NCI-H1417 treated with DMSO at 0.1 percent for 48 hours (cell line): ENCODE data around the gene AGAP3.

Experiments used
- DNase-seq: peaks from one replicate; lab custom pipeline; 2025; lab: John Stamatoyannopoulos, UW

The AGAP3 gene

DNA sequence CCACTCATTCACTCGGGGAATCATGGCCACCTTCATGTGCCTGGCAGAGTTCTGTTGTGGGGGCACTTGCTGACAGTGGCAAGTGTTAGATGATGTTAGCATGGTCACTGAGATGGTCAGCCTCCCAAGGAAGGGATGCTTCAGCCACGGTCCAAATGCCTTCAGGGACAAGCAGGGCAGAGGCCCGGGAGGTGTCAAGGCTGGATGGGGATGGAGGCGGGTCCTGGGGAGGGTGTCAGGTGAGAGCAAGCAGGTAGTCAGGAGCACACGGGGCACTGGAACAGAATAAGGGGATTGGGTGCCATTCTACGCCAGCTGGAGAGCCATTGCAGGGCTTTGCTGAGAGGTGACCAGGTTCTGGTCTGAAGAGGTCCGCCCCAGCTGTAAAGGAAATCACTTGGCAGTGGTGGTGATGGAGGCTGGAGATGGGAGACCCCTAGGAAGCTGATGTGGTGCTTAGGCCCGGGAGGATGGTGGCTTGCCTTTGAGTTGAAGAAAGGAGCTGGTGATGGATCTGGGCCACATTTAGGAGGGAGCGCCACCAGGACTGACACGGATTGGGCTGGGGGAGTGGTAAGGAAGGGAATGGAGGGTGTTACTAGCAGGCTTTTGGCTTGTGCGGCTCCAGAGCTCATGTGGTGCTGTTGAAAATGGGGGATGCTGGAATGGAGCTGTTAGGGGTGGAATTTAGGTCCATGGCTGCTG lies 24.1 kb downstream of the AGAP3 start:
- no peak for DNase-seq

DNA sequence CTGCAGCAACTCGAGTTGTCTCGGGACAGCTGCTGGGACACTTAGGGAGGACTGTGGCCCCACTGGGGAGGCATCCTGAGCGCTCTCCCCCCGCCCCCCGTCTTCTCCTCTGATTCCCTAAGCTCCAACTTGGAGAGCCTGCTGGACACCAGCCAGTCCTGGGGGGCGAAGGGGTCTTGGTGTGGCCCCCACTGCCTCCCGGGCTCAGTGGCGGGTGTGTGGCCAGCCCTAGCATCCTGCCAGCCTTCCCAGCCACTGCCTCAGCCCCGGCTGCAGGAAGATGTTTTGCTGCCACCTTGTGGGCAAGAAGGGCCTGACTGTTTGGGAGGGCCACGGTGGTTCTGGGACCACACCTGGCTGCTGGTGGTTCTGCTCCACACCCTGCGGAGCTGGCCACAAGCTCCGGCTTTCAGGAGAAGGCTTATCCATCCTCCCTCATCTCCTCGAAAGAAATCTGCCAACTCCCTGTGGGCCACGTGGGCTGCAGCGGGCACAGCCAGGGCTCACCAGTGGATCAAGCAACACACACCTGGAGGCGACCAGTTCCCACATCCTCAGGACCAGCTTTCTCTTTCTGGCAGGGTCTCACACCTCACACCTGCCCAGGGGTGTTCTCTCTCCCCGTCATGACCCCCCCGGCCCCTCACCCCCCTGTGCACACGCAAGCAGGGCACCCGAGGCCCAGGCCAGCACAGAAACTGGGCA lies 24.8 kb downstream of the AGAP3 start:
- DNase-seq = no peak

DNA sequence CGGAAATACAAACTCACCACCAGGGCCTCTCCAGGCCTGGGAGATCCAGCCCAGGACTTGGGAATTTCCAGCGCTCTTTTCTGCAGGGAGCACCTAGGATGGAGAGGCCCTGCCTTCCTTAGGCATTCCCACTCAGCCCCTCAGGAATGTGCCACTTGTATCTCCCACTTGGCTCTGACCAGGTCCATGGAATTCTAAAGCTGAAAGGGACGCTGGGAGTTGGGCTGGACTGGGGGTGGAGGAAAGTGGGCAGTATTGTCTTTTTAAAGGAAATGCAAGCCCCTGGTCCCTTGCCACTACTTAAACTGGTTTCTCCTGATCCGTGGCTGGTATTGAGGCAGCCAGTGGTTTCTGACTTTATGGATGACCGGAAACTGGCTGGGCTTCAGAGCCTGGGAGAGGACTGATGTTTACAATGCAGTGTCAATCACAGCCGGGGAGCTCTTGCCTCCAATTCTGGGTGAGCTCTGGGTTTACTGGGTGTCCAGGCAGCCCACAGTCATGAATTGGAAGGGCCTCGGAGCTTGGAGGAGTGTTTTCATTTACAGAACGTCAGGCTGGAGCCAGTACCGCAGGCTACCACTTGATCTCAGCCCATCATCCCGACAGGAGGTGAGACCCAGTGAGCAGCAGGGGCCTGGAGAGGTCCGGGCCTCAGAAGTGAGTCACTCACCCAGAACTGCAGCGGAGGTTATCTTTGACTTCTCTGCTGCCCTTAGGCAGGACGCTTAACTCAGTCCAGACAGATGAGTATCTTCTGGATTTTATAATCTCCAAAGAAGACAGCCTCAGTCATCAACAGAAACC lies 27.3 kb downstream of the AGAP3 start:
- DNase-seq = no peak

DNA sequence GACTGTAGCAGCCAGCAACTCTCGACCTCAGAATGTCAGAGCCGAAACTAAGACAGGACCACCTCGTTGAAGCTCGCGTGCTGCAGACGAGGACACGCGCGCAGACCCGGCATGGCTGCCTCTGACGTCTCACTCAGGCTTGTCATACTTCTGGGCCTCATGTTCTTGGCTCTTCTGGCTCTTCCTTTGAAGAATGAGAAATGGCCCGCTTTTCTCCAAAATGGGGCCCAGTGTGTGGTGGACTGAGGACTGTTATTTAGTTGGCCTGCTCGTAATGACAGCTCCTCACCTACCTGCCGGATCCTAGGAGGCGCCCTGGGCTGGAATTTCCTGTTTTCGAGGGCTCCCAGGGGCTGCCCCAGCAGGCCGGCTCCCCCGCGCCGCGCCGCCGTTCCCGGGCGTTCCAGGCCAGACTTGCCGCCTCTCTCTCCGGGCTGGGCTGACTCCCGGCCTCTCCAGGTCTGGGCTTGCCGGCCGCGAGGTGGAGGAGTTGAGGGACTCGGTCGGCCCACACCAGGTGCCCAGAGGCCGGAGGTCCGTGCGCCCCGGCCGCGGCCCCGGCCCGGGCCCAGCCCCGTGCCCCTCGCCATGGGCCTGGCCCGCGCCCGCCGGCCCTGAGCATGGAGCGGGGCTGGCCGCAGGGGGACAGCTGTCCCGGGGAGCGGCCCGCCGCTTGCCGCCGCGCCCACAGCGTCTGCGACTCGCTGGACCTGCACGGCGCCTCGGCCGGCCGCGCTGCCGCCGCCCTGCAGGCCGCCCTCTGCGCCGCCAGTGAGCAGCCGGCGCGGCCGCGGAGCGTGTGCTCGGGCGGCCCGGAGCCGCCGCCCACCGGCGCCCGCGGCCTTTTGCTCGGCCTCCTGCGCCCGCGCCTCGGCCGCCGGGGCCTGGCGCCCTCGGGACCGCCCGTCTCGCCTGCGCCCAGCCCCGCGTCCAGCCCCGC lies 28.1 kb downstream of the AGAP3 start:
- DNase-seq = no peak

DNA sequence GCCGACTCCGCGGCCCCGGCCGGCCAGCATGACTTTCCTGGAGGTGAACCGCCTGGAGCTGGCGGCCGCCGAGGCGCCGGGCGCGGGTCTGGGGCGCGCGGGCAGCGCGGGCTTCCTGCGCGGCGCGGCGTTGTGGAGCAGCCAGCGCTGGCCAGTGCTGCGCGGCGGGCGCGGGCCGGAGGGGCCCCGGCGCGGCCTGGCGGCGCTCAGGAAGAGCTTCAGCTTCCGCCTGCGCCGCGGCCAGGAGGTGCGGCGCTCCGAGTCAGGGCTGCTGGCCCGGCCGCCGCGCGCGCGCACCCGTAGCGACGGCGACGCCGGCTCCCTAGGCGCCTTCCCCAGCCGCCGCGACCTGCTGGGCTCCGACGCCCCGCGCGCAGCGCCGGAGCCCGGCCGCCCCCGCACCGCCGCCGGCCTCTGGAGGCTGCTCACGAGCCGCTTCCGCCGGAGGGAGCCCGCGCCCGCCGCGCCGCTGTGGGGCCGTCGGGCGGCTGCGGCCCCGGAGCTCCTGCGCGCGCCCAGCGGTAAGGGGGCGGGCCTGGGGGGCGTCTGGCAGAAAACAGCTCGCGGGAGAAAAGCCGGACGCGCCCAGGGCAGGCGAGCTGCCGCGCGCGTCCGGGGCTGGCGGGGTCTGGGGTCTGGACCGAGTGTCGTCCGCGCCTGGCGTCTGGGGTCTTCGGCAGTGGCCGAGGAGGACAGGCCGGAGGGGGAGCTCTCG lies 29.0 kb downstream of the AGAP3 start:
- DNase-seq = no peak

DNA sequence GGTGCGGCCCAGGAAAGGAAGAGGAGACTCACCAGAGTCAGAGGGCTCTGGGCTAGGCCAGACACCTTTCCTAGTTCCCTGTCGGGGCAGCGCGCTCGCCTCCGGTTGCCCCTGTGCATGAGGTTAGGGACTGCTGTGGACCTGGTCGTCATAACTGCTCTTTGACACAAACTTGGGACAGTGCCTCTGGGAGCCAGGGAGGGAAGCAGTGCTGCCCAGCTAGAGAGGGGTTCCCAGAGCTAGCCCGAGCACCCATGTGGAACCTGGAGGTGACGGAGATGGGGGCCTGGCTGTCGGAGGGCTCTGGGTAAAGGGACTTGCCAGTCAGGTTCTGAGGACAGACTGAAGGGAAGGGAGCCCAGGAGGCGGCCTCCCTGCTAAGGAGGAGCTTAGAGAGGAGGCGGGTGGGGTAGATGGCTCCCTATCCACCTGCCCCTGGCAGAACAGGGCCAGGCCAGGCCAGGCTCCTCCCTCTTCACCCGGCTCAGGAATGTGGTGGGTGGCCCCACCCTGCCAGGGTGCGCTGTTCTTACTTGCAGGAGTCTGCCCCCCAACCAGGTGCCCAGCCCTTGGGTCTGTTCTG lies 29.7 kb downstream of the AGAP3 start:
- no peak for DNase-seq

DNA sequence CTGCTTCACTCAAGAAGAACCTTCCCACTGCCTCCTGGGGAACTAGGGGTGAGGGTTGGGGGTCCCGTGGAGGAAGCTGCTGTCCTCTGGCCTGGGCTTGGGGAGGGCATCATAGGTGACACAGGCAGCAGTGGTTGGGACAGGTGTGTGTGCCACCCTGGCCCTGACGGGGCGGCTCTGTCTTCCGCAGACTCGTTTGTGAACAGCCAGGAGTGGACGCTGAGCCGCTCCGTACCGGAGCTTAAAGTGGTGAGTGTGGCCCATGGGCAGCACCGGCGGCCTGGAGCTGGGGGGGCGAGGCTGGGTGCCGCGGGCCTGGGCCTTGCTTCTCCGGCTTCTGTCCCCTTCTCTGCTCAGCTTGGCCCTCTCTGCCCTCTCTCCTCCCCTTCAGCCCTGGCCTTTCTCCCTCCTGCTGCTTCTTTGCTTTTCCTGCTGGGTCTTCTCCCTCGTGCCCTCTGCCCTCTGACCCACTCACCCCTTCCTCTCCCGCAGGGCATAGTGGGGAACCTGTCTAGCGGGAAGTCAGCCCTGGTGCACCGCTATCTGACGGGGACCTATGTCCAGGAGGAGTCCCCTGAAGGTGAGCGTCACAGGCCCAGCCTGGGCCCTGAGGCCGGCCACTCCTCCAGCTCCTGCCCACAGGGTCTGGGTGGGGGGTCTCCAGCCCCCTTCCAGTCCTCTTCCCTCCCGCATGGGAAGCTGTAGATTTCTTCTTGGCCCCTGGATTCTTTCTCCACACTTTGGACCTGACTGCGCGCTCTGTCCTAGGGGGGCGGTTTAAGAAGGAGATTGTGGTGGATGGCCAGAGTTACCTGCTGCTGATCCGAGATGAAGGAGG lies 30.5 kb downstream of the AGAP3 start:
- DNase-seq = no peak

DNA sequence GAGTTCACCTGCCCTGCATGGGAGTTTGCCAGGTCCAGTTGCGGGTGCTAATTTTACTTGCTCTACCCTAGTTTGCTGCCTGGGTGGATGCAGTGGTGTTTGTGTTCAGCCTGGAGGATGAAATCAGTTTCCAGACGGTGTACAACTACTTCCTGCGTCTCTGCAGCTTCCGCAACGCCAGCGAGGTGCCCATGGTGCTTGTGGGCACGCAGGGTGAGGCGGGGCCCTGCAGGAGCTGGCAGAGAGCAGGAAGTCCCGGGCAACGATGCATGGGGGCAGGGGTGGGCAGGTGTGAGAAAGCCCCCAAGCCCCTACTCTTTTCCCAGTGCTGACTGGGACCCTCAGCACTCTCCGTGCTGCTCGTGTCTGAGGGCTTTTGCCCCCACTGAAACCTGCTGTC lies 31.3 kb downstream of the AGAP3 start:
- no peak for DNase-seq

DNA sequence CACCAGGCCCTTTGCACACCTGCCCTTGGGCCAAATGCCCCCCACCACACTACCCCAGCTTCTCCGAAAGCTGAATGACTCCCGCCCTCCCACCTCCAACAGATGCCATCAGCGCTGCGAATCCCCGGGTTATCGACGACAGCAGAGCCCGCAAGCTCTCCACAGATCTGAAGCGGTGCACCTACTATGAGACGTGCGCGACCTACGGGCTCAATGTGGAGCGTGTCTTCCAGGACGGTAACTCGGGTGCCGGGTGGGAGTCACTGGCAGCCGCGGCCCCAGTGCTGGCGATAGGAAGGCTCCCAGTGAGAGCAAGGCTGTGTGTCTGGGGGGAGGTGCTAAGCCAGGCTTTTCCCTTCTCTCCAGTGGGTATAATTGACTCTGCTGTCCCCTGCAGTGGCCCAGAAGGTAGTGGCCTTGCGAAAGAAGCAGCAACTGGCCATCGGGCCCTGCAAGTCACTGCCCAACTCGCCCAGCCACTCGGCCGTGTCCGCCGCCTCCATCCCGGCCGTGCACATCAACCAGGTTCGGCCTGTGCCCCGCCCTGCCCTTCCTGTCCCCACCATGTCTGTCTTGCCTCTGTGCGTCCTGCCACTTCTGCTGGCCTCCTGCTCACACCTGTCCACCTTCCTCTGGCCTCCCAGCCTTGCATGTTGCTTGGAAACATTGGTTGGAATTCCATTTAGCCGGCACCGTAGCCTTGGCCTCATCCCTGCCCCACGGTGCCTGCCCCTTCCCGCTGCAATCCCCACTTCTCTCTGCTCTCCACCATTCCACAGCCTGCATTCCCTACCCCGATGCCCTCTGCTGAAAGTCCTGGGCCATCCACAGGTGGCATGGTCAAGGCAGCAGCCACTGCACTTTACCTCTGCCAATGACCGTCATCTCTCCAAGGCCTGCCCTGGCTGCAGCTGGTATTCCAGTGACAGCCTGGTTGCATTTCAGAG lies 32.1 kb downstream of the AGAP3 start:
- DNase-seq = no peak

DNA sequence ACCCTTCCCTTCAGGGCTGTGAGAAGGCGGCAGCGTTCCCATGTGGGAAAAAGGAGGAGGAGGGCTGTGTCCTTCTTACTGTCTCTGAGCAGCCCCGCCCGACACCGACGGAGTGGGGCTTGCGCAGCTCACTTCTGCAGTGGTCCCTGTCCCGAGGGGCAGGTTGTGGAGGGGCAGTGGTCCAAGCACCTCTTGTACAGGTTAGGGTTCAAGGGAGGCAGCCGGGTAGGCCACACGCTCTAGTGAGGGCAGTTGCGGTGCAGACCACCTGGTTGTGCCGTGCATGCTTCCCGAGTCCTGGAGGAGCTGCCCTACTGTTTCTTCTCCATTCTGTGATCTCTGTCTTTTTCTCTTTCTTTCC lies 32.8 kb downstream of the AGAP3 start:
- no peak for DNase-seq

DNA sequence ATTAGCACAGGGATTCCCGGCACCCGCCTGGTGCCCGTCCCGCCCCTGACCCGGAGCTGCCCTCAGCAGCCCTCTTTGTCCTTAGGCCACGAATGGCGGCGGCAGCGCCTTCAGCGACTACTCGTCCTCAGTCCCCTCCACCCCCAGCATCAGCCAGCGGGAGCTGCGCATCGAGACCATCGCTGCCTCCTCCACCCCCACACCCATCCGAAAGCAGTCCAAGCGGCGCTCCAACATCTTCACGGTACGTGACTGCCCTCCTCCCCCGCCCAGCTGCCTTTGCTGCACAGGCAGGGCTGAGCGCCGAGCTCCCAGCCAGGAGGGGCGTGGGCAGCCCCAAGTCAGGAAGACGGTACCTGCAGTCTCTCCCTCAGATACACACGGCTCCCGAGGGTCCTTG lies 33.6 kb downstream of the AGAP3 start:
- no peak for DNase-seq

DNA sequence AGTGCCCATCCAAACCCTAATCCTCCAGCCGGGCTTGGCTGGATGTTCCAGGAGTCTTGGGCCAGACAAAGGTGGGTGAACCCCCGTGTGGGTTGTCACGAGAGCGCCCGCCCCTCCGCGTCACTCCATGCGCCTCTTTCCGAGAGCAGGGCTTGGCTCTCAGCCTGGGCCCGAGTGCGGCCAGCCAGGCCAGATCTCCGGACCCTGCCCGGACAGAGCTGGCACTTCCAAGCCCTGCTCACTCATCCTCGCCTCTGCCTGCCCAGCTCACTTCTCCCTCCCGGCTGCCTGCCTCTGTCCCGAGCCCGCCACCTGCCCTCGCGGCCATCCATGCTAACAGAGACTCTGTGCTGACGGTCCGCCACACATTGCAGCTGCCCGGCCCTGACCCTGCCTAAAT lies 34.6 kb downstream of the AGAP3 start:
- DNase-seq = no peak

DNA sequence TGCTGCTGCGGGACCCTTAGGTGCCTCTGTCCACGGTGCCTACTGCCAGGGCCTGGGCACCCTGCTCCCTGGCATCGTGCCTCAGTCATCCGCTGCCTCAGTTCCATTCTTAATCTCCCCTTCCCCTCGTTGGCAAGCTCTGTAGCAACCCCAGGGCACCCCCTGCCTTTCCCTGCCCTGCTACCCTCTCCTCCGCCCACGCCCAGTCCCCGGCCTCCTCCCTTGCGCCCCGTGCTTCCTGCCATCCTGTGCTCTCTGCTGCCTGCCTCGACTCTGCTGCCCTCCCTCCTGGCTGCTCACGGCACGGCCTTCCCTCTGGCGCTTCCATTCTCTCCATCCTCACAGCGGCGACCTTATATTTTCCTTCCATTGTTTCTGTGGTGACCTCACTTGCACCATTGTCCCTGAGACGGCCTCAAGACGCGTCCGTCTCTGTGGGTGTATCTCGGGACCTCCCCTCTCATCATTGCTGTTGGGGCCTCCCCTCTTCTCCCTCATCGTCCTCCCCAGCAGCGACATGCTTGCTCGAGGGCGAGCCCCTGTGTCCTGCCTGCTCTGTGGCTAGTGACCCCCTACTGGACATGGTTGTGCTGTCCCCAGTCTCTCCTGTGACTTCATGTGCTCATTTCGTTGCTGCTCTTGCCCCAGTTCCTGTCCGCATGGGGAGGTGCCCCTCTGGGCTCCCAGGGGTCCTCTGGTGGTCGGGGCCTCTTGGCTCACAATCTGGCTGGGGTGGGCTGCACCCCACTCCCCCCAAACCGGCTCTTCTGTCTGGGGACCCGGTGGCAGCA lies 35.3 kb downstream of the AGAP3 start:
- no peak for DNase-seq

DNA sequence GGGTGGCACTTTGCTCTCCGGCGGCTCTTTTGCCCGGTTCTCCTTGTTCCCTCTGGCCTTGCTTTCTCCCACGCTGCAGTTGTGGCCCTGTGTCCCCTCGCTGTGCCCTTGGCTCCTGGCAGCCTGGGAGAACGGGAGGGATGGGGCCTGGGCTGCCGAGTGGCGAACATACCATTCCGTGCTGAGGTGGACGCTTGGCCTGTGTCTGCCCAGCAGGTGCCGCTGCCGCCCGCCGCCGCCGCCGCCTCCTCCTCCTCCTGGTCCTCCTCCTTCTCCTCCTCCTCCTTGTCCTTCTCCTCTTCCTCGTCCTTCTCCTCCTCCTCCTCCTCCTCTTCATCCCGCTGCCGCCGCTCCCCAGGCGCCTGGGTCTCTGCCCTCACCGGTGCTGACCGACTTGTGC lies 36.0 kb downstream of the AGAP3 start:
- DNase-seq = no peak

DNA sequence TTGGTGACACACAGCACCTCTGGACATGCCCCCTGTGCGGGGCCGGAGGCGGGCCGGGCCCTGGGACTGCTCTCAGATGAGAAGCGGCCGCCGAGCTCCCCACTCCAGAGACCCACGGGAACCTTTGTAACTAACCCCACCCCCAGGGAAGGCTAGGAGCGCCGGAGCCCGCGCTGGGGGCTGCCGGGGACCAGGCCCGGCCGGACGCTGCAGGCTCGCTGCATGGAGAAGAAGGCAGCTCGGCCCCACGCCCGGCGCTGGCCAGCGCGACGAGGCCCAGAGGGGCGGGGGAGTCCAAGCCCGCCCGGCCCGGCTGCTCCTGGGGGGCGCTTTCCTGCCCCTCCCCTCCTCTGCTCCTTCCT lies 36.5 kb downstream of the AGAP3 start:
- DNase-seq = no peak

DNA sequence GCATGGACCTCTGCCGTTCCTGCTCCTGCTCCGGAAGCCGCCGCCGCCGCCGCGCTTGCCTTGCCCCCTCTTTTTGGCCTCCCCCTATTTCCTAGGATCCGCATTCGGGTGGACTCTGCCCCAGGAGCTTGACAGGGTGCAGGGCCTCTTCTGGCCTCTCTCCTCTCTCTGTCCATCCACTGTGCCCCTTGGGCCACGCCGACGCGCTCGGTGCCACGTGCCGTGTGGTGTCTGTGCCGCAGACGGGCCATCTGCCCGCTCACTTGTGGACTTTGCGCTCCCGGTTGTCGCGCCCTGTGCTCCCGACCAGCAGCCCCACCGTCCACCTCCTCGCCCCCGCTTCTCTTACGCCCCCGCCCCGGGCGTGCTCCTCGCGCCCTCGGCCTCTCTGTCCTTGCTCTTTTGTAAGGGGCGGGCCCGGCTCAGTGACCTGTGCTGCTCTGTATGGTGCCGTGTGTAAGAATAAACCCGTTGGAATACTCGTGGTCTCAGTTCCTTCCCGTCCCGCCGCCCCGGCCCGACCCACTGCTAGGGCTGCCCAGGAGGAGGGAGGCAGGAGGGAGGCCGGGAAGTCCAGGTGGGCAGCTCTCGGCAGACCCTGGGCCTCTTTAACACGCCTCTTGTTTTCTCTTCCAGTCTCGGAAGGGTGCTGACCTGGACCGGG lies 37.0 kb downstream of the AGAP3 start:
- DNase-seq = no peak

DNA sequence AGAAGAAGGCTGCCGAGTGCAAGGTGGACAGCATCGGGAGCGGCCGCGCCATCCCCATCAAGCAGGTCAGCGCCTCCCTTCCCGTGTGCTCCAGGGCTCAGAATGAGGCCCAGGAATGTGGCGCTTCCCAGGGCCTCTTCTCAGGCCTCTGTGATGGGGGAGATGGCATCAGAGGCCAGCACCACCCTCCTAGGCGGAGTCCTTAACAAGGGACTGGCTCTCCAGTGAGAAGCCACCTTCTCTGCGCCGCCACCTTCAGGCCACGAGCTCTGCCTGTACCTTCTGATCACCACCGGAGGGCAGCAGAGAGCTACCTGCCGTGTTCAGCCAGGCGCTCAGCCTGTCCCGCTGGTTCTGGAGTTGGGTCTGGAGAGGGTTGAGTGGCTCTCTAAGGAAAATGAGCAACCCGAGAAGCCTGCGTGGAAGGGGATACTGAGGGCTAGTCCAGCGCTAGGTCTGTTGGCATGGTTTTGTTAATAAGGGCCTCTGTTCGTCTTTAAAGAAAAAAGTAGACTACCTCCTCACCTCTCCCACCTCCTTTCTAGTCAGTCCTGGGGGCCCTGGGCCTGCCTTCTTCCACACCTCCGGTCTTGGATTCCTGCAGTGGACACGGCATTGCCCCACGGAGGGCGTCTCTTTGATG lies 37.7 kb downstream of the AGAP3 start:
- DNase-seq = no peak
